MM.1S (cell line): ENCODE data around the gene GLUD1.
"Not testable (repeated sequence)": the region's sequence is repeated elsewhere in the genome, so short reads cannot be mapped to it uniquely, and the experiment has no call there.

Experiments
- CTCF ChIP-seq: fragments of 300-600 bp; sonication (generic); IDR thresholded peaks from 2 replicates; pipeline ENCODE4 v1.5.1; 2016; ENCODE audit warnings: antibody characterized with exemption, low read length, mixed read lengths
- EZH2 ChIP-seq: fragments of 300-600 bp; sonication (generic); optimal IDR thresholded peaks from 2 replicates; pipeline ENCODE3; 2017; ENCODE audit warnings: low read depth, mild to moderate bottlenecking, antibody characterized with exemption, low read length, mixed read lengths
- EZH2phosphoT487 ChIP-seq: fragments of 300-600 bp; sonication (generic); IDR thresholded peaks from 2 replicates; pipeline ENCODE4 v1.6.1; 2018; ENCODE audit warnings: antibody characterized with exemption, low read length

GRCh38 chr10:87118122-87118521 is 23.5 kb upstream of the GLUD1 start:
- TF ChIP-seq CTCF, EZH2, EZH2phosphoT487: not testable (repeated sequence)
